Measurements from ENCODE around the gene ANKRD10.
"Not testable (repeated sequence)": the region's sequence is repeated elsewhere in the genome, so short reads cannot be mapped to it uniquely, and the experiment has no call there.

The ANKRD10 gene

GRCh38 chr13:110915057-110915873 lies at the start of gene ANKRD10:
Gene ANKRD10 (minus strand): TSS chr13:110915069. CDS start chr13:110914934, 135 bp downstream.
- peak; percentile 98 for DNase-seq

DNA sequence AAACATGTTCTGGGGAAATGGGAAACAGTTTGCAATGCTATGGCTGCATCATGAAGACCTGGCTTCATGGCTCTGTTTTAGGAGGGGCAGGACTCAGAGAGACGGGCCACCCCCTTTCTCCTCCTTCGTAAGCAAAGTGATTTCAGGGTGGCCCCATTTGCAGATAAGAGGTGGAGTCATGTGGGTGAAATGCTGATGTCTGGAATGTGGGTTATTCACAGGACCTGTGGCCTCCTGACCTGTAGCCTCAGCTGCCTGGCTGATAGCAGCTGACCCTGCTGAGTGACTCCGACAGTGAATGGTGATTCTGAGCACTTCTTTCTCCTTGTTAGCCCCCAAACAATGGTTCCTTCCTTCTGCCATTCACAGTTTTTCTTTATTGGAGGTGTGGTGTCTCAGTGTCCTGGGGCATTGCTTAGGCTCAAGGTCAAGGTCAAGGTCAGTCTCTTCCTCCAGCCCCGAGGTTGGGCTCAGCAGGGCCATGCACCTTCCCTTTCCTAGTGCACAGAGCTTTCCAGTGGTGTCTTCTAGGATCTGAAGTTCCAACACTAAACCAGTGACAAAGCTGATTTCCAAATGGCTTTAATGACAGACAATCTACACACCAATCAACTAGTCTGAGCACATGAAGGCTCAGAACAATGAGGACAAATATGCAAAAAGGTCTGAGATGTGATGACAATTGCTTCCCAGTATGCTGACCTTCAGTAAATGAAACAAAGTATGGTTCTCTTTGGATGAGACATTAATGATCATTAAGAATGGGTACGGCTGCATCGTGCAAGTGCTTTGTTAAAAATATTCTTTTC lies 49.6 kb upstream of the ANKRD10 start:
- DNase-seq = no peak

DNA sequence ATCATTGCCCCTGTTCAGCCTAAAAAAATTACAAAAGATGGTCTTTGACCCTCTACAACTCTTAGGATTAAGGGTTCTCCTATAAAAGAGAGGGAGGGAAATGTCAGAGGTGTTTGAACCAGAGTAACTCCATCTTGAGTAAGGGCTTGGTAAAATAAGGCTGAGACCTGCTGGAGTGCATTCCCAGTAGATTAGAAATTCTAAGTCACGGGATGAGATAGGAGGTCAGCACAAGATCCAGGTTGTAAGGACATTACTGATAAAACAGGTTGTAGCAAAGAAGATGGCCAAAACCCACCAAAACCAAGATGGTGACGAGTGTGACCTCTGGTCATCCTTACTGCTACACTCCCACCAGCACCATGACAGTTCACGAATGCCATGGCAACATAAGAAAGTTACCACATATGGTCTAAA lies 48.7 kb upstream of the ANKRD10 start:
- no peak for DNase-seq

GRCh38 chr13:110961959-110962358 lies 47.1 kb upstream of the ANKRD10 start:
- no peak for DNase-seq

DNA sequence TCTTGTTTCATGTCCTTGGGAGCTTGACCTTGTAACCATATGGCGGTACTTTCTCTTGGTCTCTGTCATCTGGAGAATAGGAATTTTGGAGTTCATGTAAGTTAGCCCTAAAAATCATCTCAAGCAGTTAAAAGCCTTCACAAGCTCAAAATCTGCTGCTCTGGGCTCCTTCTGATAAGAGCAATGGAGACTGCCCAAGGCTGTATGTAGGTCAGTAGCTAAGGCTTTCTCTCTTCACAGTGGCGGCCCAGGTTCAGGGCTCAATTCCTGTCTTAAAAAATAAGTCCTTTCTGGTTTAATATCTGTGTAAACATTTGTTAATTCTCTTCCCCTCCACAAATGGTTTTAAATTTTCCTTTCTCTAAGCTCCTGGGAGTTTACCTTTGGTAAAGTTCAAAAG lies 45.3 kb upstream of the ANKRD10 start:
- no peak for DNase-seq

DNA sequence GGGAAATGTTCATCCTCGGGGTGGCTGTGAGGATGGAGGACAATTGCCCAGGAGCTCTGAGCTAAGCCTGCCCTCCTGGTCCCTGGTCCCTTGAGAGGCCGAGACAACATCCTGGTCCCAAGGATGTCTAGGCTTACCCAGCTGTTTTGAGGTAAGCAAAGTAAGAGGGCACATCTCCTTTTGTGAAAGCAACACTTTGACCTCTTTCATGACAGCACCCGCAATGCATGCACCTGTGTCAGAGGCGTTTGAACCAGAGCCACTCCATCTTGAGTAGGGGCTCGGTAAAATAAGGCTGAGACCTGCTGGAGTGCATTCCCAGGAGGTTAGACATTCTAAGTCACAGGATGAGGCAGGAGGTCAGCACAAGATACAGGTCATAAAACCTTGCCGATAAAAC lies 43.1 kb upstream of the ANKRD10 start:
- no peak for DNase-seq

DNA sequence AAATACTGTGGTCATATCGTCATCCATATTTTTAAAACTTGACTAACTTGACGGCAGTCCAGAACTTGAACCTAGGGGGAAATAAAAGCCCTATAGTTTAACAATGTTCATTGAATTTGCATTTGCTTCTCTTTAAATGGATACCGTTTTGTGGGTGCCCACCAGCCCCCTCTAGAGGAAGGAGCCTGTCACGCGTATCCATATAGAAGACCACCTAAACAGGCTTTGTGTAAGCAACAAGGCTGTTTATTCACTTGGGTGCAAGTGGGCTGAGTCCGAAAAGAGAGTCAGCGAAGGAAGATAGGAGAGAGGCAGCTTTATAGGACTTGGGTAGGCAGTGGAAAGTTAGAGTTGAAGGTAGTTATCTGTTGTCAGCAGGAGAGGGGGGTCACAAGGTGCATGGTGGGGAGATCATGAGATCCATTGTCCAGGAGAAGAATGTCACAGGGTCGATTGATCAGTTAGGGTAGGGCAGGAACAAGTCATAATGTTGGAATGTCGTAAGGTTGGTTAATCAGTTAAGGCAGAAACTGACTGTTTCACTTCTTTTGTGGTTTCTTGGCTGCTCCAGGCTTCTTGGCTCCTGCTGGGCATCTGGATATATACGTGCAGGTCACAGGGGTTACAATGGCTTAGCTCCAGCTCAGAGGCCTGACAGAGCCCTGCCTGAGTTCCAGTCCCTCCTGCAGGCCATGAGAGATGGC lies 42.5 kb upstream of the ANKRD10 start:
- DNase-seq = no peak

DNA sequence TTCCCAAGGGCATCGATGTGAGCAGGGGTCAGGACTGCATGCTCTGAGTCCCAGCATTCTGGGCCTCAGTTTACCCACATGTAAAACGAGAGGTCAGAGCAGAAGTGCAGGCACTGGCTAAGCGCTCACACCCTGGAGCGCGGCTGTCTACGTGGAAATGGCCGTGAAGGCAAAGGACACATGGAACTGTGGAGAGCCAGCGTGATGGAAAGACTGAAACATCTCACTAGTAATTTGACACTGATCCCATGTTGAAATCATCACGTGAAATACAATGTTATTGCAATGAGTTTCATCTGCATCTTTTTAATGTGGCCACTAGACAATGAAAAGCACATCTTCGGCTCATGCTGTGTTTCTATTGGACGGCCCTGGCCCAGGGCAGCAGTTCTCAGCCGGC lies 41.3 kb upstream of the ANKRD10 start:
- DNase-seq = not testable (repeated sequence)

- not testable (repeated sequence) for DNase-seq
Measured at GRCh38 chr13:110955608-110956007, 40.7 kb upstream of the ANKRD10 start.

- peak; percentile 82 for DNase-seq
Measured at GRCh38 chr13:110955072-110955503, 40.2 kb upstream of the ANKRD10 start.

DNA sequence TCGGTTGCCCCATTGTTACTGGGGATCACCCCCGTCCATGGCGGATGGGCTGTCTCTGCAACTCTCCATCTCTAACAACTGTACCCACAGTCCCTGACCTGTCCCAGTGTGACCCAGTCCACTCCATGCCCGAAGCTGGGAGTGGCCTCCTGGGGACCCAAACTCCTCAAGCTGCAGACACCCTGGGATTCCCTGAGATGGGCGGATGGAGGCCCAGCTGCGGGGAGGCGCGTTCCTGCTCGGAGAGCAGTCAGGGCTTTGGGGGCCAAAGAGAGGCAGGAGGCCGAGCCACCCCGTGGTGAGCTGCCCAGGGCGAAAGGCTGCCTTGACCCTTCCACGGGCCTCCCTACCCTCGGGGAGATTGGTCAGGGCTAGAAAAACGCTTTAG lies 39.7 kb upstream of the ANKRD10 start:
- DNase-seq = not testable (repeated sequence)

- no peak for DNase-seq
Measured at GRCh38 chr13:110953833-110954532, 39.1 kb upstream of the ANKRD10 start.

- no peak for DNase-seq
Measured at GRCh38 chr13:110953416-110953815, 38.5 kb upstream of the ANKRD10 start.

DNA sequence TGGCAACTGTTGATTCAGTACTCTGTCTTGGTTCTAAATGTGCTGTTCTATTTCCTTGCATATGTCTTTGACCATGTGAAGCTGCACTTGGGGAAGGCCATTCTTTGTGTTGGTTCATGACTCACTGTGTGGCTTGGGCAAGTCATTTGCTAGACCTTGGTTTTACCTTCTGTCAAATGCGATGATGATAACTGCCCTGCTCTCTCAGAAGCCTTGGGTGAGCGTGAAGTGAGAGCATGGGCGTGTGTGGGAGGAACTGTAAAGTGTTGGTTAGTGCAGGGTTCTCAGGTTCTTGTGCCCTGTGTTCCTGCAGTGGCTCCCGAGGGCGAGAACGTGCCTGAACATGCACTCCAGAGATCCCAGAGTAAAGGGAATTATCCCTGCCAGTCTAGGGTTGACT lies 37.3 kb upstream of the ANKRD10 start:
- peak; percentile 61 for DNase-seq

DNA sequence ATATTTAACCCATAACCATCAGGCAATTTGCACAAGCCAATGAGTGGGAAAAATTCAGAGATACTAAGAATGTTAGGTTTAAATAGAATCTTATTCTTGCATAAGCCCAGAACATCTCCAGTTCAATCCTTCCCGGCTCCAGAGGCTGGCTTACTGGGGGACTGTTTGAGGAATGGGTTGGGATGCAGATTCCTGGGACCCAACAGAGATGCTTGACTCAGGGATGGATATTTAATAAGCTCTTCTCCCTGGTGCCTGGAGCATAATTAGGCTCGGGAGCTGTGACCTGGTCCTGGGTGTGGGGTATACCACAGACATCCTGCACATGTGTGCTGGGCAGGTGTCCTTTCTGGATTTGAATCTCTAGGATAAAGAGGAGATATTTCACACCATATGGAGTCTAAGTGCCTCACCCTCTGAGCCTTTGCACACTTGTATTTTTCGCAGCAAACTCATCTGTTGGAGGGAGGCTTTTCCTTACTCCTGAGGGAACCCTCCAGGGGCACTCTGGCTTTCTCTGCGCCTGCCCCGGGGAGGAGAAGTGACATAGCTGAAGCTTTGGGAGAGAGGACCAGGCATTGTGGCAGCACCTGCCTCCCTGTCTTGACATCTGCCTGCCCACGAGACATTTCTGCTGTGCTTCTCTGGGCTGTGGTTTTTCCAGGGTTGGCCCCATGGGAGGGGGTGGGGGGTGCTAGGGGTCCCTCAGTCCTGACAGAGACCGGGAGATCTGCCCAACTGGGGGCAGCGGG lies 36.1 kb upstream of the ANKRD10 start:
- no peak for DNase-seq

DNA sequence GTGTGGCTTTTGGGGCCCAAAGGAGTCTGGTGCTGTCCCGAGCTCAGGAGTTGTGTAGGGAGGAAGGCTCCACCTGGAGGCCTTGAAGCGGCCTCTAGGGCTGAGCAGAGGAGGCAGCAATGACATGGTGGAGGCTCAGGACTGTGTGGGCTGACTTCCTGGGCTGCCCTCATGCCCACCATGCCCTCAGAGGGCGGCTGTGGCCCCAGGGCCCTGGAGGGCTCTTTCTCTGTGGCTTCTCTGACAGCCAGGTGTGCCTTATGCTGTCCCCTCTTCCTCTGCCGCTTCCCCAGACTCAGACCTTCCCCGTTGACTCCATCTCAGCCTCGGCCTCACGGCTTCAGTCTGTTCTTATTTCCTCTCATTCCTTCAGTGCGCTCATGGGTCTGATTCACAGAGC lies 35.5 kb upstream of the ANKRD10 start:
- no peak for DNase-seq

- no peak for DNase-seq
Measured at GRCh38 chr13:110949628-110950027, 34.8 kb upstream of the ANKRD10 start.

GRCh38 chr13:110949116-110949515 lies 34.2 kb upstream of the ANKRD10 start:
- DNase-seq = no peak

GRCh38 chr13:110947338-110947737 lies 32.5 kb upstream of the ANKRD10 start:
- not testable (repeated sequence) for DNase-seq

DNA sequence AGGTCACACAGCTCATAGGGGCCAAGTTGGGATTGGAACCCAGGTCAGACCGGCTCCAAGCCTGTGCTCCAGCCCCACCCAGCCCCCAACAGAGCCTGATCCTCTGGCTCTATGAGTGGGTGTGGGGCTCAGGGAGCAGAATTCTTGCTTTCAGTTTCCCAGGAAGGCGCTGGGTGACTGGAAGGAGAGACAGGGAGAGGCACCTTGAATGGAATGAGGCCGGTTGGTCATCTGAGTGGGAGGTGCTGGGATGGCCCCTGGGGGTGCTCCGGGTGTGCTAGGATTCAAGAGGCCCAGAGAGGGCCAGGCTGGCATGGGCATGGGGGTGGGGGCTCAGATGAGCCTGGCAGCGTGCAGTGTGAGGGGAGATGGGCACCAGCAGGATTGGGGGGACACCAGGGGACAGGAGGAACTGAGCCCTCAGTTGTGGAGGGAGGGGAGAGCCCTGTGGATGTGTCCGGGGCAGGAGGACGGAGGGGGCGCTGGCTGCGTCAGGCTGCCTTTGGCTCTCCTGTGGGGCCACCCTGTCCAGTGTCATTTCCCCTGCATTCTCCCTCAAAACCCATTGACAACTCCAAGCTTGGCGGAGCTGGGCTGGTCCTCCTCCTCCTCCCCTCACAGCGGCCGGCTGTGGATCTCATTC lies 31.2 kb upstream of the ANKRD10 start:
- DNase-seq = no peak

All from activated CD4-positive, alpha-beta T cell treated with anti-CD3 and anti-CD28 coated beads, Interleukin-2, Interleukin-6, amounts not matched to agents 100 ng/mL and 50 ng/mL, durations not matched to agents 16 hours and 8 hours (primary cell).